Natural killer cell (primary cell): Measurements from ENCODE around the gene TMED6. TPM values are rescaled to one million over a fixed set of nuclear protein-coding genes. Genes with fewer than 3 reads are reported as not detected.

Experiments used
- ATAC-seq, 3 donors: fragments of 150-1000 bp in 2 of 3; fragments of 200-7000 bp in 1 of 3; cut with Tn5 transposase; 1 replicate in 1 of 3; 2 replicates in 2 of 3; pipeline ENCODE4 v1.10.0; 2021; ENCODE audit warnings: mild to moderate bottlenecking in 2 of 3, moderate library complexity in 2 of 3
- DNase-seq, 2 donors: peaks; one replicate each; pipeline versions ENCODE4 v3.0.0 to v3.0.0-alpha.2; 2013 to 2021; ENCODE audit warnings: mixed read lengths in 1 of 2
- H3K27ac ChIP-seq: one replicate; pipeline ENCODE4 v1.5.1; 2013; ENCODE audit warnings: mild to moderate bottlenecking, low read length
- H3K27me3 ChIP-seq: one replicate; pipeline ENCODE4 v1.6.1; 2013; ENCODE audit warnings: low read length; ENCODE audit not compliant: control insufficient read depth, insufficient read depth
- H3K36me3 ChIP-seq: one replicate; pipeline ENCODE4 v1.6.1; 2013; ENCODE audit warnings: low read length; ENCODE audit not compliant: control insufficient read depth, insufficient read depth
- H3K4me1 ChIP-seq: one replicate; pipeline ENCODE4 v1.6.1; 2013; ENCODE audit warnings: low read length; ENCODE audit not compliant: control insufficient read depth, insufficient read depth
- H3K4me3 ChIP-seq: one replicate; pipeline ENCODE4 v1.5.1; 2013; ENCODE audit warnings: low read length
- H3K9me3 ChIP-seq: one replicate; pipeline ENCODE4 v1.6.1; 2013; ENCODE audit warnings: low read length; ENCODE audit not compliant: control insufficient read depth, insufficient read depth
- H3K27ac Mint-ChIP-seq, 2 donors: one replicate each; pipeline ENCODE4 v1.8.0; 2022; ENCODE audit warnings: mild to moderate bottlenecking in 2 of 2, mixed read lengths in 2 of 2, moderate library complexity in 1 of 2
- H3K27me3 Mint-ChIP-seq, 2 donors: one replicate each; pipeline ENCODE4 v1.8.0; 2022; ENCODE audit warnings: low read depth in 2 of 2, mixed read lengths in 2 of 2
- H3K36me3 Mint-ChIP-seq: one replicate; pipeline ENCODE4 v1.8.0; 2022; ENCODE audit warnings: mixed read lengths
- H3K4me1 Mint-ChIP-seq, 2 donors: one replicate each; pipeline ENCODE4 v1.8.0; 2022; ENCODE audit warnings: mixed read lengths in 2 of 2
- H3K4me3 Mint-ChIP-seq: one replicate; pipeline ENCODE4 v1.8.0; 2022; ENCODE audit warnings: mild to moderate bottlenecking, moderate library complexity, mixed read lengths
- H3K9me3 Mint-ChIP-seq, 2 donors: one replicate each; pipeline ENCODE4 v1.8.0; 2022; ENCODE audit warnings: mixed read lengths in 2 of 2
- CTCF ChIP-seq: fragments of 200-600 bp; IDR thresholded peaks from one replicate; pipeline ENCODE4 v1.8.0; 2022; ENCODE audit warnings: antibody characterized with exemption
- WGBS: methylation state at CpG from one replicate; pipeline ENCODE4 v1.1.7; 2013; ENCODE audit warnings: missing lambda C conversion rate; ENCODE audit not compliant: insufficient coverage; 5-methylcytosine and 5-hydroxymethylcytosine counted together
- intact Hi-C: fragments of 100-400 bp; cut with micrococcal nuclease; formaldehyde crosslinking; loops from one replicate; pipeline ENCODE4 v1.14.2; 2022
- total RNA-seq, 4 donors: library from RNA; stranded (reverse); fragments of 120-200 nt in 1 of 4; gene quantifications; one replicate each; pipeline versions ENCODE4 v1.2.3 to v1.2.4, GENCODE V29; 2013 to 2022

The TMED6 gene
- total RNA-seq, 3 donors from 2014 or later (not counting 1 experiment from before 2014, with no cell fraction given) = 1.4 to 1.8 (median 1.6) TPM

- intact Hi-C loops = no loop called here
- H3K27ac ChIP-seq = no peak overlapping the region
- ATAC-seq (no peak), DNase-seq (no peak)
- no peaks in the 10 kb centered on the region for H3K27me3 ChIP-seq
- Mint-ChIP-seq H3K4me1 (peaks cover 7 to 21% of the 10 kb centered on the region in 2 donors), H3K27me3 (no peaks in the 10 kb centered on the region), H3K36me3 (peaks cover 6% of the 10 kb centered on the region), H3K27ac (no peak overlapping the region), H3K4me3 (no peak overlapping the region), H3K9me3 (no peaks in the 10 kb centered on the region)
- no peak overlapping the region for H3K4me3 ChIP-seq
- H3K9me3 ChIP-seq = no peaks in the 10 kb centered on the region
- 98% methylated on average over 30 of the region's 30 CpGs for WGBS
- TF ChIP-seq CTCF = no peak
- no peaks in the 10 kb centered on the region for H3K4me1 ChIP-seq
- peaks cover 81% of the 10 kb centered on the region for H3K36me3 ChIP-seq
Measured at GRCh38 chr16:69318177-69318910, 33.2 kb downstream of the TMED6 start.

- no peak for TF ChIP-seq CTCF
- H3K9me3 ChIP-seq = no peaks in the 10 kb centered on the region
- H3K36me3 ChIP-seq = peaks cover 65% of the 10 kb centered on the region
- Mint-ChIP-seq H3K9me3 (no peaks in the 10 kb centered on the region), H3K36me3 (peaks cover 6% of the 10 kb centered on the region), H3K27ac (no peak overlapping the region), H3K4me1 (peaks cover 15 to 30% of the 10 kb centered on the region in 2 donors), H3K4me3 (no peak overlapping the region), H3K27me3 (no peaks in the 10 kb centered on the region)
- H3K4me1 ChIP-seq = peaks cover 14% of the 10 kb centered on the region
- intact Hi-C loops = no loop called here
- H3K27ac ChIP-seq = no peak overlapping the region
- DNase-seq = no peak
- WGBS = 98% methylated on average over 17 of the region's 17 CpGs
- ATAC-seq = no peak
- H3K27me3 ChIP-seq = no peaks in the 10 kb centered on the region
- no peak overlapping the region for H3K4me3 ChIP-seq
Measured at GRCh38 chr16:69316595-69317034, 35.0 kb downstream of the TMED6 start.

GRCh38 chr16:69315486-69316311 is 35.9 kb downstream of the TMED6 start:
- H3K9me3 ChIP-seq = no peaks in the 10 kb centered on the region
- WGBS = 96% methylated on average over 30 of the region's 30 CpGs
- DNase-seq (no peak), ATAC-seq (no peak)
- Mint-ChIP-seq H3K4me3 (no peak overlapping the region), H3K36me3 (peaks cover 6% of the 10 kb centered on the region), H3K4me1 (peaks cover 15 to 27% of the 10 kb centered on the region in 2 donors), H3K27ac (no peak overlapping the region), H3K27me3 (no peaks in the 10 kb centered on the region), H3K9me3 (no peaks in the 10 kb centered on the region)
- no peak overlapping the region for H3K27ac ChIP-seq
- no peak overlapping the region for H3K4me3 ChIP-seq
- peaks cover 56% of the 10 kb centered on the region for H3K36me3 ChIP-seq
- intact Hi-C loops = no loop called here
- no peak for TF ChIP-seq CTCF
- H3K4me1 ChIP-seq = peaks cover 15% of the 10 kb centered on the region
- no peaks in the 10 kb centered on the region for H3K27me3 ChIP-seq
